Smooth muscle cell (in vitro differentiated cells): ENCODE results near the gene WNT9A. TPM values are rescaled to one million over a fixed set of nuclear protein-coding genes. Genes with fewer than 3 reads are reported as not detected.
A peak's percentile ranks its signal among the peaks of the same experiment; 100 is the strongest.

Experiments used
- DNase-seq: peaks from one replicate; lab custom pipeline; 2025; ENCODE audit not compliant: unreplicated experiment; lab: John Stamatoyannopoulos, UW
- H2AFZ ChIP-seq: fragments of 200-600 bp; sonication (generic); 2 replicates; pipeline ENCODE4 v1.6.0; 2016; ENCODE audit warnings: antibody characterized with exemption, low read depth, mild to moderate bottlenecking
- H3F3A ChIP-seq: fragments of 200-600 bp; sonication (generic); 2 replicates; pipeline ENCODE4 v1.6.0; 2017; ENCODE audit warnings: antibody characterized with exemption, low read depth
- H3K27ac ChIP-seq: fragments of 200-600 bp; sonication (generic); 2 replicates; pipeline ENCODE4 v1.5.1; 2016; ENCODE audit warnings: low read depth, mild to moderate bottlenecking
- H3K27me3 ChIP-seq: fragments of 200-600 bp; sonication (generic); 2 replicates; pipeline ENCODE4 v1.6.1; 2016; ENCODE audit warnings: low read depth, mild to moderate bottlenecking
- H3K36me3 ChIP-seq: fragments of 200-600 bp; sonication (generic); 2 replicates; pipeline ENCODE4 v1.5.1; 2016; ENCODE audit warnings: low read depth
- H3K4me1 ChIP-seq: fragments of 200-600 bp; sonication (generic); 2 replicates; pipeline ENCODE4 v1.5.1; 2016; ENCODE audit warnings: low read depth
- H3K4me2 ChIP-seq: fragments of 200-600 bp; sonication (generic); 2 replicates; pipeline ENCODE4 v1.6.0; 2016; ENCODE audit warnings: mild to moderate bottlenecking
- H3K4me3 ChIP-seq: fragments of 200-600 bp; sonication (generic); 2 replicates; pipeline ENCODE4 v1.5.1; 2016; ENCODE audit warnings: mild to moderate bottlenecking
- H3K79me2 ChIP-seq: fragments of 200-600 bp; sonication (generic); 2 replicates; pipeline ENCODE4 v1.6.0; 2016; ENCODE audit warnings: low read depth, mild to moderate bottlenecking
- H3K9ac ChIP-seq: fragments of 200-600 bp; sonication (generic); 2 replicates; pipeline ENCODE4 v1.6.0; 2016; ENCODE audit warnings: low read depth
- H3K9me3 ChIP-seq: fragments of 200-600 bp; sonication (generic); replicated peaks from 2 replicates; pipeline ENCODE4 v1.5.1; 2016; ENCODE audit warnings: low read depth
- H4K20me1 ChIP-seq: fragments of 200-600 bp; sonication (generic); 2 replicates; pipeline ENCODE4 v1.6.0; 2016; ENCODE audit warnings: low read depth
- WGBS: methylation state at CpG from one replicate; pipeline ENCODE4 v1.1.7; 2016; ENCODE audit warnings: low lambda C conversion rate; 5-methylcytosine and 5-hydroxymethylcytosine counted together
- polyA plus RNA-seq: library from polyadenylated mRNA; unstranded; fragments of >200 nt; fragmentation: Nextera tagmentation; extraction: Ambion mirVana; gene quantifications from 2 replicates; pipeline ENCODE4 v1.2.1, GENCODE V29; 2016
- total RNA-seq: library from RNA; depleted of rRNA; stranded (reverse); fragments of >200 nt; gene quantifications from 2 replicates; pipeline ENCODE4 v1.2.3, GENCODE V29; 2014
- TF ChIP-seq, protein P1 (sequence below): fragments of 200-600 bp; sonication (generic); IDR thresholded peaks from 2 replicates; pipeline ENCODE4 v1.5.1; 2017; ENCODE audit warnings: borderline replicate concordance, mild to moderate bottlenecking, antibody characterized with exemption; ENCODE audit not compliant: insufficient read depth, poor library complexity, severe bottlenecking

Gene WNT9A
- total and polyA plus RNA-seq, 2 experiments from 2014 or later = 0.03 to 2.6 TPM

DNA sequence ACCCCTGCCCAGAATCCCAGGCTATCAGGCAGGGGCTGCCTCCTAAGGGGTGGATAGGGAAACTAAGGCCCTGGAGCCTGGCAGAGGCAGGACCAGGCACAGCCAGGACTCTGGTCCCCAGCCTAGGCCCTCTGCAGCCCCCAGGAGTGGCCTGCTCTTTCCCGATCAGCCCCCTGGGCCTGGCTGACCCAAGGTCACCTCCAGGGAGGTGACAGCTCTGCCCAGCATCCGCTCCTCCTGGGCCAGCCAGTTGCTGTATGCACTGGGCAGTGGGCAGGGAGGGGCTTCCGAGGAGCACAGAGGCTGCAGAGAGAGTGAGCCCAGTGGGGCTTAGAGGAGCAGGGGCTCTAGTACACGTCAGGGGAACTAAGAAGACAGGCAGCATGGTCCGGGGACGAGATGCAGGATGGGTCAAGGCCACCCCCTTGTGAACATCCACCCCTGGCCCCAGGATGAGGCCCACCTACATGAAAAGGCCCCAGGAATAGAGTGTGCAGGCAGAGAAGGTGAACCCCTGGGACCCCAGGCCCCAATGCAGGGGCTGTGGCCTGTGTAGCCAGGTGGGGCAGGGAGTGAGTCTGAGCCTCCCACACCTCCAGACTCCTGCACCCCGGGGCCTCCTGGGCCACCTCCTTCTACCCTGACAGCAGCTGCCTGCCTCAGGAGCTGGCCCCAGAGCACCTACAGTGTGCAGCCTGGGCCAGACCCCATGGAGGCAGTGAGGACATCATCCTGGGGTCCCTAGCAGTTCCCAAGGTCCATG is 32.8 kb downstream of the WNT9A start:
- peaks cover 23% of the 10 kb centered on the region for H3K4me1 ChIP-seq
- peak overlapping the region; percentile 4 for H3K27ac ChIP-seq
- H2AFZ ChIP-seq = no peak overlapping the region
- no peaks in the 10 kb centered on the region for H3F3A ChIP-seq
- no peak for DNase-seq
- H3K9ac ChIP-seq = no peak overlapping the region
- no peaks in the 10 kb centered on the region for H3K36me3 ChIP-seq
- H3K4me3 ChIP-seq = no peak overlapping the region
- H3K27me3 ChIP-seq = no peaks in the 10 kb centered on the region
- WGBS = 88% methylated on average over 7 of the region's 7 CpGs
- H3K79me2 ChIP-seq = no peaks in the 10 kb centered on the region
- H3K4me2 ChIP-seq = no peak overlapping the region
- TF ChIP-seq, protein P1, sequence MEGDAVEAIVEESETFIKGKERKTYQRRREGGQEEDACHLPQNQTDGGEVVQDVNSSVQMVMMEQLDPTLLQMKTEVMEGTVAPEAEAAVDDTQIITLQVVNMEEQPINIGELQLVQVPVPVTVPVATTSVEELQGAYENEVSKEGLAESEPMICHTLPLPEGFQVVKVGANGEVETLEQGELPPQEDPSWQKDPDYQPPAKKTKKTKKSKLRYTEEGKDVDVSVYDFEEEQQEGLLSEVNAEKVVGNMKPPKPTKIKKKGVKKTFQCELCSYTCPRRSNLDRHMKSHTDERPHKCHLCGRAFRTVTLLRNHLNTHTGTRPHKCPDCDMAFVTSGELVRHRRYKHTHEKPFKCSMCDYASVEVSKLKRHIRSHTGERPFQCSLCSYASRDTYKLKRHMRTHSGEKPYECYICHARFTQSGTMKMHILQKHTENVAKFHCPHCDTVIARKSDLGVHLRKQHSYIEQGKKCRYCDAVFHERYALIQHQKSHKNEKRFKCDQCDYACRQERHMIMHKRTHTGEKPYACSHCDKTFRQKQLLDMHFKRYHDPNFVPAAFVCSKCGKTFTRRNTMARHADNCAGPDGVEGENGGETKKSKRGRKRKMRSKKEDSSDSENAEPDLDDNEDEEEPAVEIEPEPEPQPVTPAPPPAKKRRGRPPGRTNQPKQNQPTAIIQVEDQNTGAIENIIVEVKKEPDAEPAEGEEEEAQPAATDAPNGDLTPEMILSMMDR = no peak
- no peaks in the 10 kb centered on the region for H3K9me3 ChIP-seq
- H4K20me1 ChIP-seq = no peaks in the 10 kb centered on the region

DNA sequence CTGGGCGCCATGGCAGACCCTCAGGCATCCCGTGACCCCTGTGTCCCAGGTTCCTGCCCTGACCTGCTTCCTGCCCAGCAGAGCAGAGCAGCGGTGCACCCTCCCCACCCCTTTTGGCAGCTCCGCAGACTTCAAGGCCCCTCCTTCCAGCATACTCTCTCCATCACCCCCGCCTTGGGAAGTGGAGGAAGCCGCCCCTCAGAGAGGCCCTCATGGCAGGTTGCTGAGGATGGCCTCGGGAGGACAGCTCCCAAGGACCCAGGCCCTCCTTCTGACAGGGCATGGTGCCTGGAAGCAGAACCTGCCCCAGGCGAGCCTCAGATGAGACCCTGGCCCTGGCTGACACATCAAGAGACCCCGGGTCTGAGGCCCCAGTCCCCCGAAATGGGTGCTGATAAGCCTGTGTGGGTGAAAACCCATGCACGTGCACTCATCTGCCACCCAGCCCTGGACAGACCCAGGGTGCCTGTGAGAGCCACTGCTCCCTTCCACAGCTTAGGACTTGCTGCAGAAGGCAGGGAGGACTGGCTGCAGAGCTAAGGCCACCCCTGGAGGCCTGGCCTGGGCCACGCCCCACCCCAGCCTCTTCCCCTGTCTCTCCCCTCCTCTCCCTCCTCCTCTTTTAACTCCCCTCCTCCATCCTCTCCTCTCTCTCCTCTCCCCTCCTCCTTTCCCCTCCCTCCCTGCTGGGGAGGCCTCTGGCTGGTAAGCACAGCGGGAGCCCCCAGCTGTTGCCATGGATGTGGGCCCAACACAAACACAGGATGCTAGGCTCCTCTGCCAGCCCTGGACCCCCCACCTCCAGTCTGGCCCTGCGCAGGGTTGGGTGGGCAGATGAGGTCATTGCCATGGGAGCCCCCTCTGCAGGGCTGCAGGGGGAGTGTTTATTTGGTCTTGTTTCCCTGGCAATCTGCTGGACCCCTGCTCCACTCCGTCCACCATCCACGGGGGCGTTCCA is 33.7 kb downstream of the WNT9A start:
- no peaks in the 10 kb centered on the region for H3F3A ChIP-seq
- no peak overlapping the region for H2AFZ ChIP-seq
- no peak overlapping the region for H3K4me2 ChIP-seq
- no peak overlapping the region for H3K4me3 ChIP-seq
- no peak overlapping the region for H3K27ac ChIP-seq
- H3K27me3 ChIP-seq = no peaks in the 10 kb centered on the region
- no peak overlapping the region for H3K9ac ChIP-seq
- H3K79me2 ChIP-seq = no peaks in the 10 kb centered on the region
- no peaks in the 10 kb centered on the region for H3K36me3 ChIP-seq
- H4K20me1 ChIP-seq = no peaks in the 10 kb centered on the region
- TF ChIP-seq, protein P1 = no peak
- no peaks in the 10 kb centered on the region for H3K9me3 ChIP-seq
- 90% methylated on average over 15 of the region's 17 CpGs for WGBS
- H3K4me1 ChIP-seq = peaks cover 22% of the 10 kb centered on the region
- DNase-seq = no peak

DNA sequence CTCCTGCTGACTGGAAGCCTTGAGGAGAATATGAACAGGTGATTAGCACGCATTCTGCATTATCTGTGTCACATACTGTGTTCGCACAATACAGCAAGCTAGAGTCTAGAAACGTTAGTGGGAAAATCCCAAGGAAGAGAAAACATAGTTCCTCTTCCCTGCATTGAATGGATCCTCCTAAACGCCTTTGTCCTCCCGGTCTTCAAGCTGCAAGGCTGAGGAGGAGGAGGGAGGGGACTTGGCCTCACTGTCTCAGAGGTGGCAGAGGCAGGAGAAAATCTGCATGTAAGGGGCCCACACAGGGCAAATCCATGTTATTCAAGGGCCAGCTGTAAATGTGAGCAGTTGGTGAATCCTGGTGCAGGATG is 34.4 kb downstream of the WNT9A start:
- Histone ChIP-seq H3K79me2 (no peaks in the 10 kb centered on the region), H3K4me2 (no peak overlapping the region), H3K27ac (no peak overlapping the region), H3F3A (no peaks in the 10 kb centered on the region), H3K9ac (no peak overlapping the region), H3K9me3 (no peaks in the 10 kb centered on the region), H3K27me3 (no peaks in the 10 kb centered on the region), H4K20me1 (no peaks in the 10 kb centered on the region), H3K4me1 (peaks cover 22% of the 10 kb centered on the region), H3K36me3 (no peaks in the 10 kb centered on the region), H3K4me3 (no peak overlapping the region), H2AFZ (no peak overlapping the region)
- no peak for DNase-seq
- TF ChIP-seq, protein P1 = no peak
- WGBS = 69% methylated on average over 5 of the region's 5 CpGs
